Nephron progenitor cell (in vitro differentiated cells): ENCODE measurements around the gene CAPN13.

Experiments
- DNase-seq: peaks from one replicate; pipeline ENCODE4 v3.0.0; 2021
- H3K27ac Mint-ChIP-seq: 2 replicates; pipeline ENCODE4 v1.8.0; 2021; ENCODE audit warnings: mild to moderate bottlenecking, moderate library complexity, mixed read lengths
- H3K27me3 Mint-ChIP-seq: 2 replicates; pipeline ENCODE4 v1.8.0; 2021; ENCODE audit warnings: mild to moderate bottlenecking, low read depth, mixed read lengths; ENCODE audit not compliant: poor library complexity
- H3K36me3 Mint-ChIP-seq: 2 replicates; pipeline ENCODE4 v1.8.0; 2021; ENCODE audit warnings: low read depth, mixed read lengths
- H3K4me1 Mint-ChIP-seq: 2 replicates; pipeline ENCODE4 v1.8.0; 2021; ENCODE audit warnings: mixed read lengths
- H3K4me3 Mint-ChIP-seq: 2 replicates; pipeline ENCODE4 v1.8.0; 2021; ENCODE audit warnings: mild to moderate bottlenecking, moderate library complexity, mixed read lengths
- H3K9me3 Mint-ChIP-seq: 2 replicates; pipeline ENCODE4 v1.8.0; 2021; ENCODE audit warnings: mild to moderate bottlenecking, moderate library complexity, mixed read lengths
- CTCF ChIP-seq: fragments of 200-600 bp; sonication (generic); IDR thresholded peaks from 2 replicates; pipeline ENCODE4 v1.5.0; 2021; ENCODE audit warnings: antibody characterized with exemption

Gene CAPN13

GRCh38 chr2:30778611-30779010 is 28.6 kb downstream of the CAPN13 start:
- Mint-ChIP-seq H3K4me1 (peaks cover 10% of the 10 kb centered on the region), H3K9me3 (no peaks in the 10 kb centered on the region), H3K27ac (no peak overlapping the region), H3K4me3 (no peak overlapping the region), H3K27me3 (peaks cover 14% of the 10 kb centered on the region), H3K36me3 (no peaks in the 10 kb centered on the region)
- TF ChIP-seq CTCF: no peak
- DNase-seq: no peak

GRCh38 chr2:30777661-30778505 is 29.4 kb downstream of the CAPN13 start:
- TF ChIP-seq CTCF: no peak
- Mint-ChIP-seq H3K27me3 (peaks cover 11% of the 10 kb centered on the region), H3K27ac (no peak overlapping the region), H3K4me3 (no peak overlapping the region), H3K9me3 (no peaks in the 10 kb centered on the region), H3K36me3 (no peaks in the 10 kb centered on the region), H3K4me1 (peaks cover 10% of the 10 kb centered on the region)
- DNase-seq: no peak

- Mint-ChIP-seq H3K27me3 (peaks cover 7% of the 10 kb centered on the region), H3K27ac (no peak overlapping the region), H3K9me3 (no peaks in the 10 kb centered on the region), H3K4me3 (no peak overlapping the region), H3K4me1 (peaks cover 10% of the 10 kb centered on the region), H3K36me3 (no peaks in the 10 kb centered on the region)
- TF ChIP-seq CTCF: no peak
- no peak for DNase-seq
Measured at GRCh38 chr2:30776831-30777635, 30.2 kb downstream of the CAPN13 start.

- H3K9me3 Mint-ChIP-seq: no peaks in the 10 kb centered on the region
- H3K27me3 Mint-ChIP-seq: peaks cover 9% of the 10 kb centered on the region
- TF ChIP-seq CTCF: no peak
- DNase-seq: no peak
- no peak overlapping the region for H3K4me3 Mint-ChIP-seq
- no peaks in the 10 kb centered on the region for H3K36me3 Mint-ChIP-seq
- H3K27ac Mint-ChIP-seq: no peak overlapping the region
- peaks cover 10% of the 10 kb centered on the region for H3K4me1 Mint-ChIP-seq
Measured at GRCh38 chr2:30775833-30776232, 31.4 kb downstream of the CAPN13 start.

- TF ChIP-seq CTCF: no peak
- H3K27ac Mint-ChIP-seq: no peak overlapping the region
- no peaks in the 10 kb centered on the region for H3K9me3 Mint-ChIP-seq
- DNase-seq: no peak
- no peak overlapping the region for H3K4me3 Mint-ChIP-seq
- peaks cover 30% of the 10 kb centered on the region for H3K27me3 Mint-ChIP-seq
- no peaks in the 10 kb centered on the region for H3K36me3 Mint-ChIP-seq
- H3K4me1 Mint-ChIP-seq: peaks cover 4% of the 10 kb centered on the region
Measured at GRCh38 chr2:30772021-30772705, 35.1 kb downstream of the CAPN13 start.
